Measurements from ENCODE around the gene SKI.

The SKI gene

GRCh38 chr1:2301607-2302291, 73.6 kb downstream of the SKI start:
- in situ Hi-C loops (cut with MboI; ENCODE audit: low sequenced_read_pairs), result no loop called here

DNA sequence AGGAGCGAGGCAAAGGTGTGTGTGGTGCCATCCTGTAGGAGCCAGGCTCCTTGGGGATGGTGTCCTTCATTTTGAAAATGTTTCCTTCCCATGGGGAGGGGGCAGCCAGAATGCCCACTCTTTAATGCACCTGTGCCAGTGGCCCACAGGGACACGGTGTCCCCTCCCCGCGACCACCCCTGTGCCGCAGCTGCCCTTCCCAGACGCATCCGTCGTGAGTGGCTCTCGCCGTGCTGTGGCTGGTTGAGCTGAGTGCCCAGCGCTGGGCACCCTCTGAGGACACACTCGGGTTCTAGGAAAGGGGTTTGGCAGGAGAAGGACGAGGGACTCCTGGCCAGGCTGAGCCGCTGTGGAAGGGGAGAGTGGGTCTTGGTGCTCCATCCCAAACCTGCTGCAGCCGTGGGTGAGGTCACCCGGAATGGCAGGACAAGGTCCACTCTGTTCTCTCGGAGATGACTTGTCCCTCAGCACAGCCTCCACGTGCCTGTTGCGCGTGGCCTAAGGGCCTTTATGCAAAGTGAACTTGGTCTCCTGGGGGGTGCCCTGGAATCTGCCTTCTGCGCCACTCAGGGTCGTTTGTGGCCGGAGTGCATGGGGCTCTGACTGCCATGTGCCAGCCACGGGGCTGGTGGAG, 74.3 kb downstream of the SKI start:
- in situ Hi-C loops (cut with MboI; ENCODE audit: low sequenced_read_pairs), result no loop called here

DNA sequence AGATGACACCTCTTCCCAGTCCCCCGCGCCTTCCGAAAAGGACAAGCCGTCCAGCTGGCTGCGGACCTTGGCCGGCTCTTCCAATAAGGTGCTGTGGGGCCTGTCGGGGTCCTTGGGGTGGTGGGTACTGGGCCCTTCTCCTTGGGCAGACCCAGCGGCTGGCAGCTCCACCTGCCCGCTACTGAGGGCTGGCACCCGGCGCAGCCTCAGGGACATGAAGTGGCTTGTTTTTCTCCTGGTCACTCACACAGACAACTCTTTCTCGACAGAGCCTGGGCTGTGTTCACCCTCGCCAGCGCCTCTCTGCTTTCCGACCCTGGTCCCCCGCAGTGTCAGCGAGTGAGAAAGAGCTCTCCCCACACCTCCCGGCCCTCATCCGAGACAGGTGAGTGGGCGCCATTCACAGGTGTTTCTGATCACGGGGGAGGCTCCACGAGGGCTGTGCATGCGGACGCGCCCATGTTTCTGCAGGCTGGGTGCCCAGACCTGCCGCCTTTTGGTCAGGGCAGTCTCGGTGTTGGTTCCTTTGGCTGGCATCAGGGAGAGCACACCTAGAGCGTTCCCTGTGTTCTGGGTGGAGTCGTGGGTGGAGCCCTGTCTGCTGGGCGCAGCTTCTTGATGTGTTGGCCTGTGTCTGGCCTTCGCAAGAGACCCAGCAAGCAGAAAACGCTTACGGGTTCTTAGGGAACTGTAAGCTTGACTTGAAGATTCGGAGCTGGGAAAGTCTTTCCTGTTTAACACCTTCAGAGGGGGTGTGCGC, 75.1 kb downstream of the SKI start:
- in situ Hi-C loops (cut with MboI; ENCODE audit: low sequenced_read_pairs), result no loop called here

GRCh38 chr1:2303781-2304180, 75.7 kb downstream of the SKI start:
- in situ Hi-C loops (cut with MboI; ENCODE audit: low sequenced_read_pairs), result no loop called here

- in situ Hi-C loops (cut with MboI; ENCODE audit: low sequenced_read_pairs), result no loop called here
Observed at GRCh38 chr1:2304282-2304681, 76.2 kb downstream of the SKI start.

GRCh38 chr1:2304921-2305681, 77.0 kb downstream of the SKI start:
- in situ Hi-C loops (cut with MboI; ENCODE audit: low sequenced_read_pairs), result no loop called here

GRCh38 chr1:2306151-2306978, 78.2 kb downstream of the SKI start:
- in situ Hi-C loops (cut with MboI; ENCODE audit: low sequenced_read_pairs), result no loop called here

GRCh38 chr1:2307064-2307605, 79.0 kb downstream of the SKI start:
- in situ Hi-C loops (cut with MboI; ENCODE audit: low sequenced_read_pairs), result no loop called here

DNA sequence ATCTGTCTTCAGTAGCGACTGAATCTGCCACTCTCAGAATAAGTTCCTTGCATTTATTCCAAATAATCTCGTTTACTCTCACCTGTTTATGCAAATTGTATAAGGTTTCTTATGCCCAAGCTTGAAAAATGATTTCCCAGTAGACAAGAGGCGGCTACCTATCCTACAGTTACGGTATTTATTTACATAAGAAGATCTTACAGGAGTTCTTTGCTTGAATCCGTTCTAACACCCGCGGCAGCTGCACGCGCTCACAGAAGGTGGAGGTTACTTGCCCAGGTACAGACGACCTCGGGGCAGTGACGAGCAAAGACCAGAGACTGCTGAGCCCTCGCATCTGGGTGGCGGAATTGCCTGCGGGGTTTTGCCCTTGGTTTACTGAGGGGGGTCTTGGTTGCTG, 79.9 kb downstream of the SKI start:
- in situ Hi-C loops (cut with MboI; ENCODE audit: low sequenced_read_pairs), result no loop called here

DNA sequence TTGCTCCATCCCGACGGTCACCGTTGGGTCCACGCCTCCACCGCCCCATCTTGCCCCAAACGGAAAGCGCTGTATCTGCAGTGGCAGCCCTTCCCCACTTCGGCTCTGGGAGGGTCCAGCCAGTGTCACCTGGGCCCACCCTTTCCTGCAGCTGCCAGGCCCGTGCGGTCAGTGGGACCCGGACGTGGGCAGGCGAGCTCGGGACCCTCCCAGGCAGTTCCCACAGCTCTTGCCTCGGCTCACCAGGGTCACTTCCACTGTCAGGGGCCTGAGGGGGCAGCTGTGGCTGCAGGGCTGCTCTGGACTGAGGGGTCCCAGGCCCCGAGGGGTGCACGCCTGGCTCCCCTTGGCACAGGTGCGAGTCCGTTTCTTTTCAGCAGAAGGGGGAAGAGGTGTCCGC, 80.7 kb downstream of the SKI start:
- in situ Hi-C loops (cut with MboI; ENCODE audit: low sequenced_read_pairs), result no loop called here

DNA sequence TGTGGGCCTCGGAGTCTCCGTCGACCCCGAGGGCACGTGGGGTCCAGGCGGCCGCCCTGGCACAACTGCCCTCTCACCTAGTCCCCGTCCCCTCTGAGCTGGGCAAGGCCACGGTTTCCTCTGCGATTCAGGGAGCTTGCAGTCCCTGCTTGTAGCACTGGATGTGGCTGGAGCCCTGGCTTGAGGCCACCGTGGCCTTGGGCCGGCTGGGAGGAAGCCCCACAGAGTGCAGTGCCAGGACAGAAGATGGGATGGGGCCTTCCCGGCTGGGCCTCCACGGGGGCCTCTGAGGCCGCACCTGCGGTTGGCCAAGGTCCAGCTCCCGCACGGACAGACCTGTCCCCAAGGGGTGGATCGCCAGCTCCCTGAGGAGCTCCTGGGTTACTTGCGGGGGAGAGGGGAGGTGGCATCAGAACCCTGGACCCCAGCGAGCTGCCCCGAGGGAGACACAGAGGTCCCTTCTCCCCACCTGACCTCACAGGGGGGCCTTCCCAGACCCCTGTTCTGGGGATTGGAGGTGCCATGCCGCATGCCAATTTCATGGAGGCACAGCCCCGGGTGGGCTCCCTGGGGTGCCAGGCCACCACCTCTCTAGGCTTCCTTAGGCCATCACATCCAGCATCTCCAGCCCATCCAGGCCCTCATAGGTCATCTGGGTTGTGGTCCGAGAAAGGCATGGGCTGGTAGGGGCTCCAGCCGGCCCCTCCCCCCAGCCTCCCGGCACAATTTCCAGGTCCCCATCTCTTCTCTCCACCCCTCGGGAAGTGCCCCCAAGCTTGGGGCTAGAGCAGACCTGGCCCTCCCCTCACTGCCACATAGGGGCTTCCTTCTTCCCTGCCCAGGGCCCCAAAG, 82.4 kb downstream of the SKI start:
- in situ Hi-C loops (cut with MboI; ENCODE audit: low sequenced_read_pairs), result loop anchor here (10.0 kb wide), 1 partner anchor 86 kb away; the partner anchor contains the start of gene SKI

DNA sequence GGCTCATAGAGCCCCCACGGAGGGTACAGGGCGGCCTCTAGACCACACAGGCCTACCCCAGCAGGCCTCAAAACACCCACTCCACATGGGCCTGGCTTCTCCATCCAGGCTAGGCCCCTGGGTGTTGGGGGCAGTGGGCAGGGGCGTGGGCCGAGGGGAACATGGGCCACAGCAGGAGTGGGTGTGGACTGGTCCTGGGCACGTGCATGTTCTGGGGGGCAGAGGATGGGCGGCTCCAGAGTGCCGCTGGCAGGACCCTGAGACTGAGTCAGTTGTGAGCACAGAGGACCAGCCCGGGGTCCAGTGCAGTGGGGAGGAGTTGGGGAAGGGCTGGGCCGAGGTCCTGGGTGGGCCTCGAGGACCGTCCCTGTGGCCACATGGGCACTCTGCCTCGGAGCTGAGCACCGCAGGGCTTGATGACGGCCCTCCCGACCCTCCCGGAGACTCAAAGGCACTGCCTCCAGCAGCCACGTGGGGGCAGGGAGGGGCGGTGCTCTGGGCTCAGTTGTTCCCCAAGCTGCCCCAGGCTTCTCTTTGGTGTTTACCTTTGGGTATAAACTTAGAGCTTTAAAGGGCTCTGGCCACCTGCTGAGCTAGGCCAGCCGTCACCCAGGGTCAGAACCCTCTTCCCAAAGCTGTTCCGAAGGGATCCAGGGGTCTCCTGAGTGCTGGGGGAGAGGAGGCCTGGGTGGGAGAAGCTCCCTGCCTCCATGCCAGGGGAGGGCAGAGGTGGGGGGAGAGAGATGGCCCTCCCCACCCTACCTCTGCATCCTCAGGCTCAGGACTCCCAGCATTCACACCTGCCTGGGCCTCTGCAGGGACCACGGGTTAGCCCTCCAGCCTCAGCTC, 83.3 kb downstream of the SKI start:
- in situ Hi-C loops (cut with MboI; ENCODE audit: low sequenced_read_pairs), result loop anchor here (10.0 kb wide), 1 partner anchor 87 kb away; the partner anchor contains the start of gene SKI

DNA sequence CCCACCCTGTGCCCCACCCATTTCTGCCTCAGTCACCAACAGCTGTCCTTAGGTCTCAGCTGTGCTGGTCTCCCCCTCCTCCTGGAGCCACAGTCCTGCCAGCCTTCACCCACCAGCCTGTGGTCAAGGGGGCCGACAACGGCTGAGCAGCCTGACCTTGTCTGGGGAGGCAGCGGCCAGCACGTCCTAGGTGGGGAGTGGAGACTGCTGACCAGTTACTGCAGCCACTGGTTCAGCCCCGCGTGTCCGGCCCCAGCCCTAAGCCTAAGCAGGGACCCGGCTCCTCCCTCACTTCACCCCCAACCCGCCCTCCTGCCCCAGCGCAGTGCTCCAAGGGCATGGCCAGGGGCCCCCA, 84.0 kb downstream of the SKI start:
- in situ Hi-C loops (cut with MboI; ENCODE audit: low sequenced_read_pairs), result loop anchor here (10.0 kb wide), 1 partner anchor 87 kb away; the partner anchor contains the start of gene SKI

- in situ Hi-C loops (cut with MboI; ENCODE audit: low sequenced_read_pairs), result loop anchor here (10.0 kb wide), 1 partner anchor 88 kb away; the partner anchor contains the start of gene SKI
Observed at GRCh38 chr1:2312515-2313301, 84.6 kb downstream of the SKI start.

- in situ Hi-C loops (cut with MboI; ENCODE audit: low sequenced_read_pairs), result loop anchor here (10.0 kb wide), 1 partner anchor 89 kb away; the partner anchor contains the start of gene SKI
Observed at GRCh38 chr1:2313651-2314261, 85.6 kb downstream of the SKI start.

DNA sequence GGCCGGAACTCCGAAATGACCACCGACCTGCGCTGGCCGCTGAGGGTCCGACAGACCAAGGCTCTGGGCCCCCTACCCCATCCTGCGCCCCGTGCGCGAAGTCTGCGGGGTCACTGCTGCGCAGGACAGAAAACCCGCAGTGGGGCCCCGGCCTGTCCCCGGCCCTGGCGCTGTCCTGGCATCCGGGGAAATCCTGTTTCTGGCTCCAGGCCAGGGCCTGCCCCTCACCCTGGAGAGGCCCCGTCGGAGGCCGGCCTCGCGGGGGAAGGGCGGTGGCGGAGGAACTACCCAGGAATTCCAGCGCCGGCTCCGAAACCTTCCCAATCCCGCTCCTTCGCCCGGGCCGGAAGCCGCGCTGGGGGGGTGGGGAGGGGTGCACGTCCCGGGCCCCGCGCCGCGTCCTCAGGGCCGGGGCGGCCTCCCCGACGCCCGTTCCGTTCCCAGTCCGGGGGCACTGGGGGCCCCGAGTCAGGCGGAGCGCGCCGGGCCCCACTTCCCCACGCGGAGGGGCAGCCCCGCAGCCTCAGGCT, 86.2 kb downstream of the SKI start:
- in situ Hi-C loops (cut with MboI; ENCODE audit: low sequenced_read_pairs), result loop anchor here (10.0 kb wide), 1 partner anchor 90 kb away; the partner anchor contains the start of gene SKI

Measured in HL-60/S4 (cell line).